HUES64 (cell line): ENCODE results near the gene PLPP3.

Experiments used
- H3K27ac ChIP-seq: 2 replicates; pipeline ENCODE4 v1.7.0; 2013; ENCODE audit warnings: low read depth, low read length, inconsistent platforms
- H3K27me3 ChIP-seq: 2 replicates; pipeline ENCODE4 v1.6.1; 2013; ENCODE audit warnings: mild to moderate bottlenecking, low read length; ENCODE audit not compliant: insufficient read depth
- H3K36me3 ChIP-seq: 2 replicates; pipeline ENCODE4 v1.6.1; 2013; ENCODE audit warnings: mild to moderate bottlenecking, low read length; ENCODE audit not compliant: insufficient read depth
- H3K4me1 ChIP-seq: 2 replicates; pipeline ENCODE4 v1.6.1; 2013; ENCODE audit warnings: mild to moderate bottlenecking, low read length, moderate library complexity; ENCODE audit not compliant: insufficient read depth
- H3K4me3 ChIP-seq: 2 replicates; pipeline ENCODE4 v1.5.1; 2013; ENCODE audit warnings: mild to moderate bottlenecking, low read length, moderate library complexity
- H3K9ac ChIP-seq: 2 replicates; pipeline ENCODE4 v1.6.1; 2013; ENCODE audit warnings: mild to moderate bottlenecking, low read depth, low read length
- H3K9me3 ChIP-seq: 2 replicates; pipeline ENCODE4 v1.6.1; 2013; ENCODE audit warnings: low read depth, low read length; ENCODE audit not compliant: insufficient read depth
- WGBS: fragments of 150-250, 120-280 bp; methylation state at CpG from one replicate; pipeline ENCODE4 v1.1.7; 2013; ENCODE audit warnings: missing lambda C conversion rate; 5-methylcytosine and 5-hydroxymethylcytosine counted together

Gene PLPP3

GRCh38 chr1:56534130-56534651, 45.2 kb downstream of the PLPP3 start:
- peaks cover 79% of the 10 kb centered on the region for H3K4me1 ChIP-seq
- H3K27me3 ChIP-seq: no peaks in the 10 kb centered on the region
- H3K4me3 ChIP-seq: no peak overlapping the region
- H3K27ac ChIP-seq: peak overlapping the region; percentile 92
- H3K9me3 ChIP-seq: no peaks in the 10 kb centered on the region
- H3K9ac ChIP-seq: 0 out of 2 replicates have a peak overlapping the region, but pooled peaks have one; percentile 23
- peaks cover 63% of the 10 kb centered on the region for H3K36me3 ChIP-seq
- WGBS: 78% methylated on average over 5 of the region's 5 CpGs

- Histone ChIP-seq H3K36me3 (peaks cover 66% of the 10 kb centered on the region), H3K4me1 (peaks cover 79% of the 10 kb centered on the region)
Measured at GRCh38 chr1:56533621-56534020, 45.7 kb downstream of the PLPP3 start.

GRCh38 chr1:56533197-56533596, 46.2 kb downstream of the PLPP3 start:
- WGBS: 92% methylated on average over 3 of the region's 3 CpGs
- H3K27me3 ChIP-seq: no peaks in the 10 kb centered on the region

More at GRCh38 chr1:56533621-56534020, 45.7 kb downstream of the PLPP3 start:
- Histone ChIP-seq H3K27me3 (no peaks in the 10 kb centered on the region), H3K4me3 (no peak overlapping the region), H3K9ac (no peak overlapping the region), H3K9me3 (no peaks in the 10 kb centered on the region), H3K27ac (peak overlapping the region; percentile 7; the same call in 1 of the 2 replicates)
- WGBS: 88% methylated on average over 3 of the region's 4 CpGs

GRCh38 chr1:56532350-56532683, 47.0 kb downstream of the PLPP3 start:
- WGBS: 87% methylated on average over 1 of the region's 1 CpG
- no peaks in the 10 kb centered on the region for H3K27me3 ChIP-seq
- H3K4me3 ChIP-seq: no peak overlapping the region
- no peak overlapping the region for H3K9ac ChIP-seq
- H3K27ac ChIP-seq: 0 out of 2 replicates have a peak overlapping the region, but pooled peaks have one; percentile 8
- H3K9me3 ChIP-seq: no peaks in the 10 kb centered on the region
- H3K36me3 ChIP-seq: peaks cover 66% of the 10 kb centered on the region
- H3K4me1 ChIP-seq: peaks cover 82% of the 10 kb centered on the region

More at GRCh38 chr1:56533197-56533596, 46.2 kb downstream of the PLPP3 start:
- H3K9ac ChIP-seq: no peak overlapping the region
- no peak overlapping the region for H3K4me3 ChIP-seq
- no peaks in the 10 kb centered on the region for H3K9me3 ChIP-seq
- H3K36me3 ChIP-seq: peaks cover 66% of the 10 kb centered on the region
- no peak overlapping the region for H3K27ac ChIP-seq
- peaks cover 79% of the 10 kb centered on the region for H3K4me1 ChIP-seq

GRCh38 chr1:56531624-56532349, 47.6 kb downstream of the PLPP3 start:
- H3K27me3 ChIP-seq: no peaks in the 10 kb centered on the region
- no peak overlapping the region for H3K9ac ChIP-seq
- H3K4me1 ChIP-seq: peaks cover 82% of the 10 kb centered on the region
- H3K27ac ChIP-seq: peak overlapping the region; percentile 8; the same call in 1 of the 2 replicates
- H3K36me3 ChIP-seq: peaks cover 64% of the 10 kb centered on the region
- H3K4me3 ChIP-seq: no peak overlapping the region
- 63% methylated on average over 6 of the region's 6 CpGs for WGBS
- no peaks in the 10 kb centered on the region for H3K9me3 ChIP-seq

- H3K27me3 ChIP-seq: no peaks in the 10 kb centered on the region
- no peak overlapping the region for H3K27ac ChIP-seq
- peaks cover 66% of the 10 kb centered on the region for H3K36me3 ChIP-seq
- no peak overlapping the region for H3K4me3 ChIP-seq
- peaks cover 69% of the 10 kb centered on the region for H3K4me1 ChIP-seq
- no peaks in the 10 kb centered on the region for H3K9me3 ChIP-seq
- H3K9ac ChIP-seq: no peak overlapping the region
Measured at GRCh38 chr1:56529801-56530200, 49.6 kb downstream of the PLPP3 start.

GRCh38 chr1:56527548-56528302, 51.6 kb downstream of the PLPP3 start:
- Histone ChIP-seq H3K4me3 (no peak overlapping the region), H3K27me3 (no peaks in the 10 kb centered on the region), H3K9me3 (no peaks in the 10 kb centered on the region), H3K36me3 (peaks cover 67% of the 10 kb centered on the region), H3K4me1 (peaks cover 57% of the 10 kb centered on the region), H3K9ac (peak overlapping the region; percentile 32; the same call in 1 of the 2 replicates), H3K27ac (peak overlapping the region; percentile 59)
- WGBS: 59% methylated on average over 8 of the region's 8 CpGs

- Histone ChIP-seq H3K27ac (no peak overlapping the region), H3K9ac (no peak overlapping the region)
Measured at GRCh38 chr1:56526571-56527174, 52.7 kb downstream of the PLPP3 start.

GRCh38 chr1:56525489-56526041, 53.8 kb downstream of the PLPP3 start:
- H3K27ac ChIP-seq: no peak overlapping the region
- 94% methylated on average over 4 of the region's 4 CpGs for WGBS

More at GRCh38 chr1:56526571-56527174, 52.7 kb downstream of the PLPP3 start:
- WGBS: 93% methylated on average over 5 of the region's 5 CpGs
- Histone ChIP-seq H3K36me3 (peaks cover 69% of the 10 kb centered on the region), H3K9me3 (no peaks in the 10 kb centered on the region), H3K27me3 (no peaks in the 10 kb centered on the region), H3K4me3 (no peak overlapping the region), H3K4me1 (peaks cover 47% of the 10 kb centered on the region)

GRCh38 chr1:56524263-56524662, 55.1 kb downstream of the PLPP3 start:
- Histone ChIP-seq H3K27ac (no peak overlapping the region), H3K9ac (no peak overlapping the region), H3K36me3 (peaks cover 72% of the 10 kb centered on the region), H3K4me3 (no peak overlapping the region), H3K4me1 (peaks cover 30% of the 10 kb centered on the region), H3K27me3 (no peaks in the 10 kb centered on the region), H3K9me3 (no peaks in the 10 kb centered on the region)
- 96% methylated on average over 11 of the region's 11 CpGs for WGBS

More at GRCh38 chr1:56525489-56526041, 53.8 kb downstream of the PLPP3 start:
- H3K9ac ChIP-seq: no peak overlapping the region
- no peaks in the 10 kb centered on the region for H3K27me3 ChIP-seq
- peaks cover 69% of the 10 kb centered on the region for H3K36me3 ChIP-seq
- no peak overlapping the region for H3K4me3 ChIP-seq
- peaks cover 36% of the 10 kb centered on the region for H3K4me1 ChIP-seq
- H3K9me3 ChIP-seq: no peaks in the 10 kb centered on the region
